GM21825 (cell line): ENCODE measurements around the gene CPNE2.

Experiments
- ATAC-seq: cut with Tn5 transposase; IDR thresholded peaks from one replicate; pipeline ENCODE4 v1.9.1; 2021; ENCODE audit warnings: mild to moderate bottlenecking, moderate library complexity; ENCODE audit not compliant: unreplicated experiment

CPNE2 gene

GRCh38 chr16:57123216-57123973 lies 31.0 kb downstream of the CPNE2 start:
- ATAC-seq: no peak

GRCh38 chr16:57123974-57124674 lies 31.7 kb downstream of the CPNE2 start:
- ATAC-seq: no peak

GRCh38 chr16:57125376-57125775 lies 33.0 kb downstream of the CPNE2 start:
- no peak for ATAC-seq

- no peak for ATAC-seq
Measured at GRCh38 chr16:57125969-57126368, 33.6 kb downstream of the CPNE2 start.

GRCh38 chr16:57126411-57126810 lies 34.0 kb downstream of the CPNE2 start:
- ATAC-seq: no peak

GRCh38 chr16:57127037-57127763 lies 34.8 kb downstream of the CPNE2 start:
- no peak for ATAC-seq

GRCh38 chr16:57127836-57128235 lies 35.5 kb downstream of the CPNE2 start:
- no peak for ATAC-seq

GRCh38 chr16:57128771-57129389 lies 36.5 kb downstream of the CPNE2 start:
- peak; percentile 41 for ATAC-seq

GRCh38 chr16:57130950-57131321 lies 38.6 kb downstream of the CPNE2 start:
- no peak for ATAC-seq

- ATAC-seq: no peak
Measured at GRCh38 chr16:57131351-57131970, 39.1 kb downstream of the CPNE2 start.

- ATAC-seq: no peak
Measured at GRCh38 chr16:57132470-57132869, 40.1 kb downstream of the CPNE2 start.

GRCh38 chr16:57133031-57133430 lies 40.6 kb downstream of the CPNE2 start:
- no peak for ATAC-seq

- ATAC-seq: no peak
Measured at GRCh38 chr16:57133886-57134285, 41.5 kb downstream of the CPNE2 start.

- ATAC-seq: no peak
Measured at GRCh38 chr16:57134982-57135381, 42.6 kb downstream of the CPNE2 start.

GRCh38 chr16:57137043-57137442 lies 44.7 kb downstream of the CPNE2 start:
- no peak for ATAC-seq

- ATAC-seq: no peak
Measured at GRCh38 chr16:57137566-57138273, 45.3 kb downstream of the CPNE2 start.

- ATAC-seq: no peak
Measured at GRCh38 chr16:57138281-57138935, 46.0 kb downstream of the CPNE2 start.

GRCh38 chr16:57140931-57141668 lies 48.7 kb downstream of the CPNE2 start:
- ATAC-seq: no peak
